ENCODE results near the gene ADGRG1. TPM values are rescaled to one million over a fixed set of nuclear protein-coding genes. Genes with fewer than 3 reads are reported as not detected.

The ADGRG1 gene
- polyA plus RNA-seq, 4 donors: 4.1 to 158 (median 26.0) TPM

GRCh38 chr16:57608462-57609113 lies 19.8 kb upstream of the ADGRG1 start:
- H3K27me3 ChIP-seq (ENCODE audit: control insufficient read depth in 3 of 3, insufficient read depth in 3 of 3, low read length in 3 of 3): no peaks in the 10 kb centered on the region
- no peak for FAIRE-seq
- peaks cover 0 to 51% (median 1%) of the 10 kb centered on the region in 3 donors for H3K4me1 ChIP-seq (ENCODE audit: control insufficient read depth in 3 of 3, insufficient read depth in 2 of 3, low read depth in 1 of 3, low read length in 2 of 3)

GRCh38 chr16:57609541-57610401 lies 18.7 kb upstream of the ADGRG1 start:
- Histone ChIP-seq H3K36me3 (ENCODE audit: control insufficient read depth in 3 of 3, insufficient read depth in 2 of 3, low read depth in 1 of 3, low read length in 3 of 3) (no peaks in the 10 kb centered on the region), H3K27me3 (ENCODE audit: control insufficient read depth in 3 of 3, insufficient read depth in 3 of 3, low read length in 3 of 3) (no peaks in the 10 kb centered on the region), H3K4me1 (ENCODE audit: control insufficient read depth in 3 of 3, insufficient read depth in 2 of 3, low read depth in 1 of 3, low read length in 2 of 3) (peaks cover 0 to 51% (median 1%) of the 10 kb centered on the region in 3 donors), H3K9me3 (ENCODE audit: control insufficient read depth in 2 of 2, insufficient read depth in 1 of 2, low read depth in 1 of 2, low read length in 1 of 2) (no peaks in the 10 kb centered on the region), H3K4me3 (ENCODE audit: low read depth in 1 of 3, low read length in 3 of 3) (no peak overlapping the region), H3K27ac (ENCODE audit: low read depth in 1 of 3, low read length in 2 of 3) (peak overlapping the region in 2 of 3 donors; percentile 42 to 80)
- peak; percentile 28 to 58 for DNase-seq
- 4 to 17% (median 8%) methylated on average over 12 of the region's 12 CpGs for WGBS, 3 donors
- no peak for FAIRE-seq

More at GRCh38 chr16:57608462-57609113, 19.8 kb upstream of the ADGRG1 start:
- no peak for DNase-seq
- no peaks in the 10 kb centered on the region for H3K36me3 ChIP-seq (ENCODE audit: control insufficient read depth in 3 of 3, insufficient read depth in 2 of 3, low read depth in 1 of 3, low read length in 3 of 3)
- H3K9me3 ChIP-seq (ENCODE audit: control insufficient read depth in 2 of 2, insufficient read depth in 1 of 2, low read depth in 1 of 2, low read length in 1 of 2): no peaks in the 10 kb centered on the region
- no peak overlapping the region for H3K27ac ChIP-seq (ENCODE audit: low read depth in 1 of 3, low read length in 2 of 3)
- no peak overlapping the region for H3K4me3 ChIP-seq (ENCODE audit: low read depth in 1 of 3, low read length in 3 of 3)
- 77 to 87% (median 80%) methylated on average over 8 of the region's 8 CpGs for WGBS, 3 donors

- Histone ChIP-seq H3K9me3 (ENCODE audit: control insufficient read depth in 2 of 2, insufficient read depth in 1 of 2, low read depth in 1 of 2, low read length in 1 of 2) (no peaks in the 10 kb centered on the region), H3K36me3 (ENCODE audit: control insufficient read depth in 3 of 3, insufficient read depth in 2 of 3, low read depth in 1 of 3, low read length in 3 of 3) (no peaks in the 10 kb centered on the region), H3K4me3 (ENCODE audit: low read depth in 1 of 3, low read length in 3 of 3) (no peak overlapping the region), H3K27ac (ENCODE audit: low read depth in 1 of 3, low read length in 2 of 3) (peak overlapping the region in 1 of 3 donors; percentile 46), H3K4me1 (ENCODE audit: control insufficient read depth in 3 of 3, insufficient read depth in 2 of 3, low read depth in 1 of 3, low read length in 2 of 3) (peaks cover 0 to 55% (median 1%) of the 10 kb centered on the region in 3 donors), H3K27me3 (ENCODE audit: control insufficient read depth in 3 of 3, insufficient read depth in 3 of 3, low read length in 3 of 3) (no peaks in the 10 kb centered on the region)
- FAIRE-seq (no peak), DNase-seq (no peak)
- WGBS, 3 donors: 76 to 87% (median 80%) methylated on average over 4 of the region's 4 CpGs
Observed at GRCh38 chr16:57610611-57611010, 17.8 kb upstream of the ADGRG1 start.

GRCh38 chr16:57611181-57611580 lies 17.2 kb upstream of the ADGRG1 start:
- H3K27me3 ChIP-seq (ENCODE audit: control insufficient read depth in 3 of 3, insufficient read depth in 3 of 3, low read length in 3 of 3): no peaks in the 10 kb centered on the region
- no peak overlapping the region for H3K4me3 ChIP-seq (ENCODE audit: low read depth in 1 of 3, low read length in 3 of 3)
- no peak for FAIRE-seq
- H3K27ac ChIP-seq (ENCODE audit: low read depth in 1 of 3, low read length in 2 of 3): no peak overlapping the region
- no peaks in the 10 kb centered on the region for H3K36me3 ChIP-seq (ENCODE audit: control insufficient read depth in 3 of 3, insufficient read depth in 2 of 3, low read depth in 1 of 3, low read length in 3 of 3)
- H3K9me3 ChIP-seq (ENCODE audit: control insufficient read depth in 2 of 2, insufficient read depth in 1 of 2, low read depth in 1 of 2, low read length in 1 of 2): no peaks in the 10 kb centered on the region
- H3K4me1 ChIP-seq (ENCODE audit: control insufficient read depth in 3 of 3, insufficient read depth in 2 of 3, low read depth in 1 of 3, low read length in 2 of 3): peaks cover 0 to 52% (median 1%) of the 10 kb centered on the region in 3 donors
- WGBS, 3 donors: 41 to 54% (median 46%) methylated on average over 3 of the region's 3 CpGs
- DNase-seq: peak in 1 of 2 donors; percentile 26

GRCh38 chr16:57611706-57612105 lies 16.7 kb upstream of the ADGRG1 start:
- WGBS, 3 donors: 69 to 76% (median 75%) methylated on average over 4 of the region's 4 CpGs
- FAIRE-seq (no peak), DNase-seq (no peak)
- Histone ChIP-seq H3K4me3 (ENCODE audit: low read depth in 1 of 3, low read length in 3 of 3) (no peak overlapping the region), H3K36me3 (ENCODE audit: control insufficient read depth in 3 of 3, insufficient read depth in 2 of 3, low read depth in 1 of 3, low read length in 3 of 3) (no peaks in the 10 kb centered on the region), H3K9me3 (ENCODE audit: control insufficient read depth in 2 of 2, insufficient read depth in 1 of 2, low read depth in 1 of 2, low read length in 1 of 2) (no peaks in the 10 kb centered on the region), H3K27me3 (ENCODE audit: control insufficient read depth in 3 of 3, insufficient read depth in 3 of 3, low read length in 3 of 3) (no peaks in the 10 kb centered on the region), H3K4me1 (ENCODE audit: control insufficient read depth in 3 of 3, insufficient read depth in 2 of 3, low read depth in 1 of 3, low read length in 2 of 3) (peaks cover 0 to 47% (median 1%) of the 10 kb centered on the region in 3 donors), H3K27ac (ENCODE audit: low read depth in 1 of 3, low read length in 2 of 3) (no peak overlapping the region)

- Histone ChIP-seq H3K27me3 (ENCODE audit: control insufficient read depth in 3 of 3, insufficient read depth in 3 of 3, low read length in 3 of 3) (no peaks in the 10 kb centered on the region), H3K9me3 (ENCODE audit: control insufficient read depth in 2 of 2, insufficient read depth in 1 of 2, low read depth in 1 of 2, low read length in 1 of 2) (no peaks in the 10 kb centered on the region), H3K4me3 (ENCODE audit: low read depth in 1 of 3, low read length in 3 of 3) (no peak overlapping the region), H3K27ac (ENCODE audit: low read depth in 1 of 3, low read length in 2 of 3) (no peak overlapping the region), H3K4me1 (ENCODE audit: control insufficient read depth in 3 of 3, insufficient read depth in 2 of 3, low read depth in 1 of 3, low read length in 2 of 3) (peaks cover 0 to 40% (median 0%) of the 10 kb centered on the region in 3 donors), H3K36me3 (ENCODE audit: control insufficient read depth in 3 of 3, insufficient read depth in 2 of 3, low read depth in 1 of 3, low read length in 3 of 3) (no peaks in the 10 kb centered on the region)
- DNase-seq: no peak
- WGBS, 3 donors: 86 to 94% (median 91%) methylated on average over 8 of the region's 8 CpGs
- no peak for FAIRE-seq
Observed at GRCh38 chr16:57612494-57612893, 15.9 kb upstream of the ADGRG1 start.

- FAIRE-seq: no peak
- Histone ChIP-seq H3K9me3 (ENCODE audit: control insufficient read depth in 2 of 2, insufficient read depth in 1 of 2, low read depth in 1 of 2, low read length in 1 of 2) (no peaks in the 10 kb centered on the region), H3K4me1 (ENCODE audit: control insufficient read depth in 3 of 3, insufficient read depth in 2 of 3, low read depth in 1 of 3, low read length in 2 of 3) (peaks cover 0 to 32% (median 0%) of the 10 kb centered on the region in 3 donors), H3K4me3 (ENCODE audit: low read depth in 1 of 3, low read length in 3 of 3) (no peak overlapping the region), H3K27ac (ENCODE audit: low read depth in 1 of 3, low read length in 2 of 3) (no peak overlapping the region), H3K36me3 (ENCODE audit: control insufficient read depth in 3 of 3, insufficient read depth in 2 of 3, low read depth in 1 of 3, low read length in 3 of 3) (no peaks in the 10 kb centered on the region), H3K27me3 (ENCODE audit: control insufficient read depth in 3 of 3, insufficient read depth in 3 of 3, low read length in 3 of 3) (no peaks in the 10 kb centered on the region)
- no peak for DNase-seq
- 59 to 76% (median 61%) methylated on average over 4 of the region's 4 CpGs for WGBS, 3 donors
Observed at GRCh38 chr16:57613514-57613913, 14.9 kb upstream of the ADGRG1 start.

- no peak overlapping the region for H3K4me3 ChIP-seq (ENCODE audit: low read depth in 1 of 3, low read length in 3 of 3)
- no peak overlapping the region for H3K27ac ChIP-seq (ENCODE audit: low read depth in 1 of 3, low read length in 2 of 3)
- WGBS, 3 donors: 69% methylated on average over 6 of the region's 6 CpGs
- peaks cover 0 to 3% (median 0%) of the 10 kb centered on the region in 3 donors for H3K36me3 ChIP-seq (ENCODE audit: control insufficient read depth in 3 of 3, insufficient read depth in 2 of 3, low read depth in 1 of 3, low read length in 3 of 3)
- FAIRE-seq (no peak), DNase-seq (no peak)
- no peaks in the 10 kb centered on the region for H3K27me3 ChIP-seq (ENCODE audit: control insufficient read depth in 3 of 3, insufficient read depth in 3 of 3, low read length in 3 of 3)
- no peaks in the 10 kb centered on the region for H3K9me3 ChIP-seq (ENCODE audit: control insufficient read depth in 2 of 2, insufficient read depth in 1 of 2, low read depth in 1 of 2, low read length in 1 of 2)
- peaks cover 0 to 34% (median 0%) of the 10 kb centered on the region in 3 donors for H3K4me1 ChIP-seq (ENCODE audit: control insufficient read depth in 3 of 3, insufficient read depth in 2 of 3, low read depth in 1 of 3, low read length in 2 of 3)
Observed at GRCh38 chr16:57614536-57614935, 13.9 kb upstream of the ADGRG1 start.
